ENCODE measurements around the gene B4GALNT1.

The B4GALNT1 gene

GRCh38 chr12:57583008-57583831 lies 49.8 kb downstream of the B4GALNT1 start:
- peak; percentile 68 for DNase-seq

GRCh38 chr12:57582440-57582839 lies 50.6 kb downstream of the B4GALNT1 start:
- DNase-seq: no peak

GRCh38 chr12:57581802-57582201 lies 51.2 kb downstream of the B4GALNT1 start:
- no peak for DNase-seq

GRCh38 chr12:57580466-57580795 lies 52.6 kb downstream of the B4GALNT1 start:
- no peak for DNase-seq

DNA sequence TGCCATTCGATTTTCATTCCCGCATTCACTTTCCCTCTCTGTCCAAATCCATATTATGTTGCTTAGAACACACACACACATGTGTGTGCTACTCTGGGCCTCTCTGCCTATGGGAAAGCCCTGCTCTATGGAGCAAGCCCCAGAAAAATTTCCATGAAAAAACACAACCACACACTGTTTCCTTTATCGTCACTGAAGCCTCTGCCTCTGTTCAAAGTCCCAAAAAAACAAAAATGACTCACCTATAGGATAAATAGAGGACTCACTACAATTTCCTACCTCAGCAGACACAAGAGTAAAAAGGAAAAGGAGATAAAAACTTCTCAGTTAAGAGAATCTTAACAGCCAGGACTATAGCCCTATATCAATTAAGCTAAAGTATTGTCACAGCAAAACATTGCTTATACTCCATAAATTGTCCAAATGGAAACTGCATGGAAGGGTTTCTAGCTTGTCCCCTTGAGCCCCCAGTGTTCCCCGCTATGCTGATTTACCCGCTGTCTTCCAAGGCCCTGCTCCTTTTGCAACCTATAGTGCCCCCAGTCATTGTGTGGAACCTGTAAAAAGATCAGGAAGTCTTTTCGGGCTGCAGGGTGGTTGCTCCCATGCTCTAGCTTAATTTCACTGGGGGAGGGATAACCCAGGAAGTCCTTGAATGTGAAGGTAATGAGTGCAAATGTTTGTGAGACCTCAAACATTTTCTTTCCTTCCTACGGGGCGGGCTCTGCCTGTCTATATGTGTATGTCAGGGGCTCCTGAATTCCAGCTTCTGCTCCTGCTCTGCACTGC lies 53.1 kb downstream of the B4GALNT1 start:
- DNase-seq: no peak

DNA sequence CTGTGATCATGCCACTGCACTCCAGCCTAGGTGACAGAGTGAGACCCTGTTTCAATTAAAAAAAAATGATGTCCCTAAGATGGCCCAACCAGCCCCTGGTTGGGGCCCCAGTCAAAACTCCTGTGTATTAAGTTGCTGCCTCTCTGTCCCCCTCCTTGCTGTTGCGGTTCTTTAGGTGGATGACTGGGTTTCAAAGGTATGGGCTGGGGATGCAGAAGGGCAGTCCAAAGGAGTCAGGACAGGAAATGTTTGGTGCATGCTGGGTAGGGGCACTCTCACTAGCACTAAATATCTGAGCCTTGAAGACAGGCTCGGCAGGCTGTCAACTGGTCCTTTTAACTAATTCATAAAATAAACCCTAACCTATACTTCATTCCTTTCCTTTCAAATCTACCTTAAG lies 54.0 kb downstream of the B4GALNT1 start:
- no peak for DNase-seq

- no peak for DNase-seq
Measured at GRCh38 chr12:57577981-57578758, 54.8 kb downstream of the B4GALNT1 start.

DNA sequence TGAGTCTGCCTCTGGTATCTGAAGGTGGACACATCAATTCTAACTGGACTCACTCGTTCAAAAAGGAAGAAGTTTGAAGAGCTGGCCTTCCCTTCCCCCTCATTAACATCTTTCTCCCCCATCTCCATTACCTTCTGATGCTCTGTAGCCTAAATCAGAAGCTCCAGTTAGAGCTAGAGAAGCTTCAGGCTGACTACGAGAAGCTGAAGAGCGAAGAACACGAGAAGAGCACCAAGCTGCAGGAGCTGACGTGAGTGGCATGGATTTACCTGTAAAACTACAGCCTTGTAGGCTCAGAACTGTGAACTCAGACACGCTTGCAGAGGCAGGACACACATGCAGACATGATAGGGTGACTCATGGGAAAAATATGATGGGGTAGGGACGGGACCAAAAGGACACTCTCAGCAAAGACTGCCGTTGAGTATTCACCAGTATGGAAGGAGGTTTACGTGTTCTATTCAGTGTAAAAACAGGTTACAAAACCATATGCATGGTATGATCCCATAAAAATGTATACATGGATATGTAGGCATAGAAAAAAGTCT lies 56.3 kb downstream of the B4GALNT1 start:
- no peak for DNase-seq

All from DMS153 (cell line).